Chondrocyte (in vitro differentiated cells): ENCODE data around the gene OAF. TPM values are rescaled to one million over a fixed set of nuclear protein-coding genes. Genes with fewer than 3 reads are reported as not detected.
A peak's percentile ranks its signal among the peaks of the same experiment; 100 is the strongest.
"Not testable (repeated sequence)": the region's sequence is repeated elsewhere in the genome, so short reads cannot be mapped to it uniquely, and the experiment has no call there.

Experiments used
- DNase-seq: peaks from one replicate; pipeline ENCODE4 v3.0.0; 2021; ENCODE audit warnings: mixed read lengths, low spot score
- H3K27ac Mint-ChIP-seq: one replicate; pipeline ENCODE4 v1.8.0; 2021; ENCODE audit warnings: mild to moderate bottlenecking, moderate library complexity, mixed read lengths; ENCODE audit not compliant: unreplicated experiment
- H3K27me3 Mint-ChIP-seq: 2 replicates; pipeline ENCODE4 v1.8.0; 2021; ENCODE audit warnings: low read depth, mixed read lengths
- H3K36me3 Mint-ChIP-seq: 2 replicates; pipeline ENCODE4 v1.8.0; 2021; ENCODE audit warnings: low read depth, mixed read lengths
- H3K4me1 Mint-ChIP-seq: 2 replicates; pipeline ENCODE4 v1.8.0; 2021; ENCODE audit warnings: low read depth, mild to moderate bottlenecking, mixed read lengths
- H3K4me3 Mint-ChIP-seq: one replicate; pipeline ENCODE4 v1.8.0; 2021; ENCODE audit warnings: mild to moderate bottlenecking, moderate library complexity, mixed read lengths; ENCODE audit not compliant: unreplicated experiment
- H3K9me3 Mint-ChIP-seq: 2 replicates; pipeline ENCODE4 v1.8.0; 2021; ENCODE audit warnings: low read depth, mixed read lengths
- total RNA-seq: library from RNA; stranded (reverse); gene quantifications from 3 replicates; pipeline ENCODE4 v1.2.1, GENCODE V29; 2021
- TF ChIP-seq, protein P1 (sequence below): fragments of 200-600 bp; sonication (generic); IDR thresholded peaks from 2 replicates; pipeline ENCODE4 v1.5.0; 2021; ENCODE audit warnings: antibody characterized with exemption, mild to moderate bottlenecking, moderate library complexity

OAF gene
- total RNA-seq, 1 donor from 2014 or later = 5.7 TPM

- Mint-ChIP-seq H3K27me3 (peaks cover 42% of the 10 kb centered on the region), H3K27ac (no peak overlapping the region), H3K9me3 (no peaks in the 10 kb centered on the region), H3K36me3 (no peaks in the 10 kb centered on the region), H3K4me1 (no peaks in the 10 kb centered on the region), H3K4me3 (no peak overlapping the region)
- TF ChIP-seq, protein P1, sequence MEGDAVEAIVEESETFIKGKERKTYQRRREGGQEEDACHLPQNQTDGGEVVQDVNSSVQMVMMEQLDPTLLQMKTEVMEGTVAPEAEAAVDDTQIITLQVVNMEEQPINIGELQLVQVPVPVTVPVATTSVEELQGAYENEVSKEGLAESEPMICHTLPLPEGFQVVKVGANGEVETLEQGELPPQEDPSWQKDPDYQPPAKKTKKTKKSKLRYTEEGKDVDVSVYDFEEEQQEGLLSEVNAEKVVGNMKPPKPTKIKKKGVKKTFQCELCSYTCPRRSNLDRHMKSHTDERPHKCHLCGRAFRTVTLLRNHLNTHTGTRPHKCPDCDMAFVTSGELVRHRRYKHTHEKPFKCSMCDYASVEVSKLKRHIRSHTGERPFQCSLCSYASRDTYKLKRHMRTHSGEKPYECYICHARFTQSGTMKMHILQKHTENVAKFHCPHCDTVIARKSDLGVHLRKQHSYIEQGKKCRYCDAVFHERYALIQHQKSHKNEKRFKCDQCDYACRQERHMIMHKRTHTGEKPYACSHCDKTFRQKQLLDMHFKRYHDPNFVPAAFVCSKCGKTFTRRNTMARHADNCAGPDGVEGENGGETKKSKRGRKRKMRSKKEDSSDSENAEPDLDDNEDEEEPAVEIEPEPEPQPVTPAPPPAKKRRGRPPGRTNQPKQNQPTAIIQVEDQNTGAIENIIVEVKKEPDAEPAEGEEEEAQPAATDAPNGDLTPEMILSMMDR = no peak
- no peak for DNase-seq
Observed at GRCh38 chr11:120174866-120175265, 36.0 kb upstream of the OAF start.

DNA sequence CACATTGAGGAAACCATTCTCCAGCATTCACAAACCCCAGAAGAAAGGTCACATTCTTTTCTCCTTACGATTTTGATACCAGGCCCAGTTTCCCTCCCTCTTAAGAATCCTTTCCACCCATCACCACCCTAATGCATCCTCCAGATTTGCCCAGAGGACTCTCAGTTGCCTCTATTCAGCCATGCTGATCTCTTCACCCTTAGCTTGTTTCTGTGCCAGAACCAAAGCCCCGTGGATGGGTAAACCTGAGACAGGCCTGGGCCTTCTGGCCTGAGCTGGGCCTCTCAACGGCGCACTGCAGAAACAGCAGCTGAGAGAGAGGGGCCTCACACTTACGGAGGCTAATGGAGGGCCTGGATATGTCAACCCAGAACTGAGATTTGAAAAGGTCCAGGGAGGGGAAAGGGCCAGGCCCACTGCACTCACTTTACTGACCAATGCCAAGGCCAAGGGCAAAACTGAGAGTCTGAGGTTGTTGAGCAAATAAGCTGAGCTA lies 32.2 kb upstream of the OAF start:
- peak; percentile 37 for DNase-seq
- Mint-ChIP-seq H3K4me1 (peaks cover 4% of the 10 kb centered on the region), H3K27ac (no peak overlapping the region), H3K27me3 (peaks cover 21% of the 10 kb centered on the region), H3K4me3 (no peak overlapping the region), H3K36me3 (no peaks in the 10 kb centered on the region), H3K9me3 (no peaks in the 10 kb centered on the region)
- TF ChIP-seq, protein P1 = no peak

GRCh38 chr11:120179057-120179672 lies 31.7 kb upstream of the OAF start:
- Mint-ChIP-seq H3K9me3 (no peaks in the 10 kb centered on the region), H3K4me3 (no peak overlapping the region)

DNA sequence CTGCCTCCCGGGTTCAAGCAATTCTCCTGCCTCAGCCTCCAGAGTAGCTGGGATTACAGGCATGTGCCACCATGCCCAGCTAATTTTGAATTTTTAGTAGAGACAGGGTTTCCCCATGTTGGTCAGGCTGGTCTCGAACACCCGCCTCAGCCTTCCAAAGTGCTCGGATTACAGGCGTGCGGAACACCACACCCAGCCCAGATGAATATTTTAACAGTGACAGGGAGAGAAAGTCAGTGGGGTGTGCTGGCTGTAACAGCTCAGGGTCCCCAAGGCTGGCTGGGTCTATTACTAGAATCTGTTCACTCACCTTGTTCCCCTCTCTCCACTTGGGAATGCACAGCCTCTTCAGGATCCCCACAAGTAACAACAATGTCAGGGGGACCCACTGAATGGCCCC lies 30.8 kb upstream of the OAF start:
- H3K27me3 Mint-ChIP-seq = peaks cover 21% of the 10 kb centered on the region
- not testable (repeated sequence) for H3K27ac Mint-ChIP-seq, H3K9me3 Mint-ChIP-seq, H3K4me1 Mint-ChIP-seq, H3K4me3 Mint-ChIP-seq, DNase-seq, H3K36me3 Mint-ChIP-seq

More at GRCh38 chr11:120179057-120179672, 31.7 kb upstream of the OAF start:
- Mint-ChIP-seq H3K36me3 (no peaks in the 10 kb centered on the region), H3K27me3 (peaks cover 23% of the 10 kb centered on the region), H3K27ac (no peak overlapping the region), H3K4me1 (peaks cover 4% of the 10 kb centered on the region)
- TF ChIP-seq, protein P1 = no peak
- no peak for DNase-seq

DNA sequence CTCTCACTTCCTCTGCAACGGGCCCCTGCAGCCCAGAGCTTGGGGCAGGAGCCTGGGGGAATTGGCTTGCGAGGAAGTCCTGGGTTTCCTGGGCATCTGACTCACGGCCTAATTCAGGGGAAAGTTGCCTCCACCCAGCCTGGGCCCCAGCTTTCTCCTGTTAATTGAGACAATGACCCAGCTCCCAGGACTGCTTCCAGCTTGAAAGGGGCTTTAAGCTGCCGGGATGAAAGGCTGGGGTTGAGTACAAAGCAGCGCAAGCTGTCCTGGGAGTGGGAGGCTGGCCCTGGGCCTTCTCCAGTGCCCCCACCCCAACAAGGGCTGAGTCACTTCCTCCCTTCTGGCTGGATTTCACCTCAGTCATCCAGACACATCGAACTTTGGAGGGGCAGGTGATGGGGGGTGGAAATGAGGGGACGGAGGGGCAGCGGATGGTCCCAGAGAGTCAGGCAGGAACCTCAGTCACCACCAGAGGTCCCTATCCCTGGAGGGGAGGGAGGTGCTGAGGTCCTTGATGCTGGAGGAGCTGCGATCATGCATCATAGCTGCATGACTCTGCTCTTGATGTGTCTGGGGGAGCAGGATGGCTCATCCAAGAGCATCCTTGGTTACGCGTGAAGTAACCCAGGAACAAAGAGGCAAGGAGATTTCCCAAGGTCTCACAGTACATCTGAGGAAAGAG lies 30.1 kb upstream of the OAF start:
- DNase-seq = no peak
- Mint-ChIP-seq H3K36me3 (no peaks in the 10 kb centered on the region), H3K9me3 (no peaks in the 10 kb centered on the region), H3K4me1 (peaks cover 7% of the 10 kb centered on the region), H3K27ac (no peak overlapping the region), H3K4me3 (no peak overlapping the region), H3K27me3 (peaks cover 20% of the 10 kb centered on the region)
- TF ChIP-seq, protein P1 = peak; percentile 37
